Left ventricle myocardium inferior (tissue), 1 donor: ENCODE results near the gene SHANK2. TPM values are rescaled to one million over a fixed set of nuclear protein-coding genes. Genes with fewer than 3 reads are reported as not detected.

Experiments used
- DNase-seq: peaks from one replicate; pipeline ENCODE4 v3.0.0-alpha.2; 2020
- H3K27ac ChIP-seq: fragments of 200-600 bp; replicated peaks from 2 replicates; pipeline ENCODE4 v1.8.0; 2021
- H3K27me3 ChIP-seq: fragments of 200-600 bp; 2 replicates; pipeline ENCODE4 v1.8.0; 2021; ENCODE audit warnings: low read depth
- H3K36me3 ChIP-seq: fragments of 200-600 bp; 2 replicates; pipeline ENCODE4 v1.8.0; 2021
- H3K4me1 ChIP-seq: fragments of 200-600 bp; 2 replicates; pipeline ENCODE4 v1.8.0; 2021
- H3K4me3 ChIP-seq: fragments of 200-600 bp; 2 replicates; pipeline ENCODE4 v1.8.0; 2021; ENCODE audit warnings: mild to moderate bottlenecking, moderate library complexity
- H3K9me3 ChIP-seq: fragments of 200-600 bp; replicated peaks from 2 replicates; pipeline ENCODE4 v1.8.0; 2021
- intact Hi-C: fragments of 100-400 bp; cut with micrococcal nuclease; formaldehyde crosslinking; loops from one replicate; pipeline ENCODE4 v1.11.0; 2022
- total RNA-seq: library from RNA; stranded (reverse); fragmentation: NEBNext Ultra II Directional; extraction: Animal tissue kit (Norgen Biotek cat#: 25700); gene quantifications from one replicate; pipeline ENCODE4 v1.2.1, GENCODE V29; 2021
- TF ChIP-seq, protein P1 (sequence below): fragments of 200-600 bp; IDR thresholded peaks from 2 replicates; pipeline ENCODE4 v1.8.0; 2021; ENCODE audit warnings: antibody characterized with exemption, mild to moderate bottlenecking, borderline replicate concordance
- donor health status: DM: no; HTN: yes; CAD: no; lungs with severe emphysema.

SHANK2 gene
- total RNA-seq, 1 donor from 2014 or later: 0.27 TPM

DNA sequence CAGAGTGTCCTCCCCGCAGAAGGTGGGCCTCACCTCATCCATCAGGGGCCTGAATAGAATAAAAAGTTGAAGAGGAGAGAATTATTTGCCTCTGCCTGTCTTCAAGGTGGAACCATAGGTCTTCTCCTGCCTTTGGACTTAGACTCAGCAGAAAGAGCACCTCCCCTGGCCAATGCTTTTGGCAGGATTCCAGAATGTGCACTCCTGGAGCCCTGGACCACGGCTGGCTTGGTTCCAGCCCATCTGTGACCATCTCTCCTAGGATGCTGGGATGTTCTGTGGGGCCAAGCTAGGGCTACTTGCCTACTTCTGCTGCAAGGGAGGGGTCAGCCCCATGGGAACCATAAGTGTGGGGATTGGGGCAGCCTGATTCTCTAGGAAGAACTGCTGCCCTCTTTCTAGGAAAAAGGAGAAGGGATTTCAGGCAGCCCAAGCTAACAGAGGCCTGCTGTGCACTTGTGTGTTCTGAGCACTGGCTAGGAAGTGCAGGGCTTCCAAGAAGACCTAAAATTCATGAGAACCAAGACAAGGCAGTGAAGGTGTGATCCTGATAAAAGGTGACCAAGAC, 32.2 kb upstream of the SHANK2 start:
- H3K9me3 ChIP-seq: peaks cover 14% of the 10 kb centered on the region
- H3K36me3 ChIP-seq: no peaks in the 10 kb centered on the region
- no peaks in the 10 kb centered on the region for H3K4me1 ChIP-seq
- intact Hi-C loops: no loop called here
- DNase-seq: no peak
- no peak overlapping the region for H3K4me3 ChIP-seq
- no peak overlapping the region for H3K27ac ChIP-seq
- peaks cover 67% of the 10 kb centered on the region for H3K27me3 ChIP-seq
- TF ChIP-seq, protein P1, sequence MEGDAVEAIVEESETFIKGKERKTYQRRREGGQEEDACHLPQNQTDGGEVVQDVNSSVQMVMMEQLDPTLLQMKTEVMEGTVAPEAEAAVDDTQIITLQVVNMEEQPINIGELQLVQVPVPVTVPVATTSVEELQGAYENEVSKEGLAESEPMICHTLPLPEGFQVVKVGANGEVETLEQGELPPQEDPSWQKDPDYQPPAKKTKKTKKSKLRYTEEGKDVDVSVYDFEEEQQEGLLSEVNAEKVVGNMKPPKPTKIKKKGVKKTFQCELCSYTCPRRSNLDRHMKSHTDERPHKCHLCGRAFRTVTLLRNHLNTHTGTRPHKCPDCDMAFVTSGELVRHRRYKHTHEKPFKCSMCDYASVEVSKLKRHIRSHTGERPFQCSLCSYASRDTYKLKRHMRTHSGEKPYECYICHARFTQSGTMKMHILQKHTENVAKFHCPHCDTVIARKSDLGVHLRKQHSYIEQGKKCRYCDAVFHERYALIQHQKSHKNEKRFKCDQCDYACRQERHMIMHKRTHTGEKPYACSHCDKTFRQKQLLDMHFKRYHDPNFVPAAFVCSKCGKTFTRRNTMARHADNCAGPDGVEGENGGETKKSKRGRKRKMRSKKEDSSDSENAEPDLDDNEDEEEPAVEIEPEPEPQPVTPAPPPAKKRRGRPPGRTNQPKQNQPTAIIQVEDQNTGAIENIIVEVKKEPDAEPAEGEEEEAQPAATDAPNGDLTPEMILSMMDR: no peak

DNA sequence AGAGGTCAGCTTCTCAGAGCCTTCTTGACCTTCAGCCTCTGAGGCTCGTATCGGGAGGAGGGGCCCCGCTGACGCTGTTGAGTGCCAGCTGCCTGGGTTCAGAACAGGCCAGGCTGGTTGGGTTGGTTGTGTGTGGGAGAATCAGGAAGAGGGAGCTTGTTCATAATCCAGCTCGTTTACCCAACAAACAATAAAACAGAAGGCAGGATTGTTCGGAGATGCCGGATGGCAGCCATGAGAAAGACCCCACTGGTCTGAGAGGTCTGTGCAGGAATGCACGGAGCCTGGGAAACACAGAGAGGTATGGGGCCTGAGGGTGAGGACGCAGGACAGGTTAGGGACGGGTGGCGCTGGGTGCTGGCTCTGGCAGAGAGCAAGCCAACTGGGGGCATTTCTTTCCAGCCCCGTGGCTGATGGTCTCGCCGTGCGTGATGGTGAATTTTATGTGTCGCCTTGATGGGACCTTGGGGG, 31.6 kb upstream of the SHANK2 start:
- intact Hi-C loops: no loop called here

DNA sequence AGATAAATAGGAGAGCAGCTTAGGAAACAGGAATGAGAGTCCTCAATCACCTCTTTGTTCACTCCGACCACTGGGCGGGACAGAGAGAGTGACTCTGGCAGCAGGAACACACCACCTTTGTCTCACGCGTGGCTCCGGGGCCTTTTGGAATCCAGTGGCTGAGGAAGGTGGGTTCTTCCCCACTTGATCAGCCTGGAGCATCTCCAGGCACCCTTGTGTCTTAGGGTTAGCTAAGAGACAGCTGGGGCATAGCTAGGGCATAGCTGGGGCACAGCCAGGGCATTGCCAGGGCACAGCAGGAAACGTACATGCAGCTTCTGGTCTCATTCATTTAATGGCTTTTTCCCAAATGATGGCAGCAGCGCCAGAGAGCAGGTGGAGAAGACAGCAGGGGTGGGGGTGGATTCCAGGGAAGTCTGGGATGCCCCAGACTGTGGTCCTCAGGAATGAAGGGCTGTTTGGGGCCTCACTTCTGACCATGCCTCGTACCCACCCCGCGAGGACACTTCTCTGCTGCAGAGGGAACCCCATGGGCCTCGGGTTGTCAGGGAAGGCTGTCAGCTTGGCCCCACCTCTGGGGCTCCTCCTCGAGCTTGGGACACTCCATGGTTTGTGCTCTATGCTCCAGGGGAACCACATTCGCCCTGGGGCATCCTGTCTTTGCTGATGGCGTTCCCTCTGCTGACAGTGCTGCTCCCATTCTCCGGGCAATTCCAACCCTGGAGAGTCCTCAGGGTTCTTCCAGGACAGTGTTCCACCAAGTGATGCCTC, 30.4 kb upstream of the SHANK2 start:
- DNase-seq: no peak
- H3K27me3 ChIP-seq: peaks cover 62% of the 10 kb centered on the region
- intact Hi-C loops: no loop called here

More for the DNA sequence above, 31.6 kb upstream of the SHANK2 start:
- Histone ChIP-seq H3K36me3 (no peaks in the 10 kb centered on the region), H3K9me3 (peaks cover 8% of the 10 kb centered on the region), H3K4me3 (no peak overlapping the region), H3K4me1 (no peaks in the 10 kb centered on the region), H3K27ac (no peak overlapping the region), H3K27me3 (peaks cover 66% of the 10 kb centered on the region)
- no peak for DNase-seq
- TF ChIP-seq, protein P1: no peak

DNA sequence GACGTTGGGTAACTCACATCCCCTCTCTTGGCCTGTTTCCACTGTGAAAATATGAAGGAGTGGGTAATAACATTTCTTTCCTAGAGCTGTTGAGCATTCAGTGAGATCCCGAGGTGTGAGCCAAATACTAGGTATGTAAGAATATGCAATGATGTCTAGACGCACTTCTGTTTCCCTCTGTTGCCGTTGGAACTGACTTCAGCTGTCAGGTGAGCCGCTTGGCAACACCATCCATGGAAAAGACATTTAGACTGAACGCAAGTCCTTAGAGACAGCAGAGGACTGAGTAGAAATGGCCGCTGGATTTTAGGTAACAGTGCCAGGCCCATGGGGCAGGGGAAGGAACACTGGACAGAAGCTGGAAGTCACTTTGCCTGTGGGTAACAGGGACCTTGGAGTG, 29.5 kb upstream of the SHANK2 start:
- TF ChIP-seq, protein P1: no peak
- Histone ChIP-seq H3K36me3 (no peaks in the 10 kb centered on the region), H3K9me3 (no peaks in the 10 kb centered on the region), H3K27ac (no peak overlapping the region), H3K27me3 (peaks cover 72% of the 10 kb centered on the region), H3K4me3 (no peak overlapping the region), H3K4me1 (no peaks in the 10 kb centered on the region)
- no peak for DNase-seq
- intact Hi-C loops: no loop called here

More for the DNA sequence above, 30.4 kb upstream of the SHANK2 start:
- TF ChIP-seq, protein P1: no peak
- no peak overlapping the region for H3K27ac ChIP-seq
- no peak overlapping the region for H3K4me3 ChIP-seq
- H3K4me1 ChIP-seq: no peaks in the 10 kb centered on the region
- no peaks in the 10 kb centered on the region for H3K9me3 ChIP-seq
- no peaks in the 10 kb centered on the region for H3K36me3 ChIP-seq

DNA sequence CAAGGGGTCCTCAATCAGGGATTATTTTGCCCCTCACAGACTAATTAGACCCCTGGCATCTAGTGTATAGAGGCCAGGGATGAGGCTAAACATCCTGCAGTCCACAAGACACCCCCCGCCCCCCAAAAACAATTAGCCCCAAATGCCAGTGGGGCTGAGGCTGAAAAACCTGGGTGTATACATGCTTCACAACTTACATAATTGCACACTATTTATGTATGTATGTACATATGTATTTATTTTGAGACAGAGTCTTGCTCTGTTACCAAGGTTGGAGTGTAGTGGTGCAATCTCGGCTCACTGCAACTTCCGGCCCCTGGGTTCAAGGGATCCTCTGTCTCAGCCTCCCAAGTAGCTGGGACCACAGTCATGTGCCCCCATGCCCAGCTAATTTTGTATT, 28.8 kb upstream of the SHANK2 start:
- TF ChIP-seq, protein P1: no peak
- DNase-seq: no peak
- intact Hi-C loops: no loop called here
- H3K9me3 ChIP-seq: no peaks in the 10 kb centered on the region
- H3K4me1 ChIP-seq: no peaks in the 10 kb centered on the region
- no peak overlapping the region for H3K4me3 ChIP-seq
- H3K36me3 ChIP-seq: no peaks in the 10 kb centered on the region
- no peak overlapping the region for H3K27ac ChIP-seq
- H3K27me3 ChIP-seq: peaks cover 77% of the 10 kb centered on the region
